Heart left ventricle (tissue), 16 donors: Measurements from ENCODE around the gene GP2. TPM values are rescaled to one million over a fixed set of nuclear protein-coding genes. Genes with fewer than 3 reads are reported as not detected.

ENCODE experiments used
- ATAC-seq, 4 donors: fragments of 200-7000 bp; cut with Tn5 transposase; one replicate each; pipeline ENCODE4 v1.9.1; 2020 to 2022; ENCODE audit warnings: moderate library complexity in 4 of 4, mild to moderate bottlenecking in 3 of 4, moderate number of reproducible peaks in 1 of 4
- DNase-seq, 5 donors: peaks; one replicate each; pipeline ENCODE4 v3.0.0-alpha.2; 2020
- H3K27ac ChIP-seq, 12 donors: fragments of 200-600 bp; sonication (generic) in 4 of 12; one replicate each; pipeline versions ENCODE4 v1.5.0 to v1.8.0; 2016 to 2022; ENCODE audit warnings: mild to moderate bottlenecking in 2 of 12
- H3K27me3 ChIP-seq, 9 donors: fragments of 200-600 bp; sonication (generic) in 2 of 9; one replicate each; pipeline versions ENCODE4 v1.5.1 to v1.8.0; 2016 to 2022; ENCODE audit warnings: mild to moderate bottlenecking in 3 of 9
- H3K36me3 ChIP-seq, 9 donors: fragments of 200-600 bp; sonication (generic) in 2 of 9; one replicate each; pipeline versions ENCODE4 v1.5.0 to v1.8.0; 2018 to 2022; ENCODE audit warnings: mild to moderate bottlenecking in 2 of 9
- H3K4me1 ChIP-seq, 12 donors: fragments of 200-600 bp; sonication (generic) in 4 of 12; one replicate each; pipeline versions ENCODE4 v1.5.0 to v1.8.0; 2016 to 2022; ENCODE audit warnings: mild to moderate bottlenecking in 3 of 12
- H3K4me3 ChIP-seq, 12 donors: fragments of 200-600 bp; sonication (generic) in 4 of 12; one replicate each; pipeline versions ENCODE4 v1.5.0 to v1.8.0; 2017 to 2022; ENCODE audit warnings: mild to moderate bottlenecking in 9 of 12, moderate library complexity in 4 of 12
- H3K9me3 ChIP-seq, 12 donors: fragments of 200-600 bp; sonication (generic) in 4 of 12; one replicate each; pipeline versions ENCODE4 v1.5.0 to v1.8.0; 2016 to 2022; ENCODE audit warnings: mild to moderate bottlenecking in 1 of 12
- CTCF ChIP-seq, 12 donors: fragments of 200-600 bp; sonication (generic) in 4 of 12; IDR thresholded peaks; one replicate each; pipeline versions ENCODE4 v1.5.0 to v1.8.0; 2018 to 2022; ENCODE audit warnings: antibody characterized with exemption in 12 of 12, mild to moderate bottlenecking in 5 of 12
- POLR2A ChIP-seq, 2 donors: fragments of 450-650 bp; IDR thresholded peaks; one replicate each; pipeline ENCODE4 v1.6.1; 2017; ENCODE audit warnings: antibody characterized with exemption in 2 of 2, mild to moderate bottlenecking in 2 of 2, moderate library complexity in 2 of 2
- WGBS, 4 donors: extraction: QIAGEN DNeasy Blood & Tissue Kit in 2 of 4; methylation state at CpG; one replicate each; pipeline versions ENCODE4 v1.1.5 to v1.1.7; 2013 to 2018; 5-methylcytosine and 5-hydroxymethylcytosine counted together
- intact Hi-C, 10 donors: fragments of 100-400 bp; cut with DNase I; formaldehyde crosslinking; loops; one replicate each; pipeline versions ENCODE4 v1.11.1 to v1.14.2; 2022
- polyA plus RNA-seq, 2 donors: library from polyadenylated mRNA; stranded (reverse); fragments of 200-250 nt; gene quantifications; one replicate each; pipeline ENCODE4 v1.2.3, GENCODE V29; 2013
- total RNA-seq, 9 donors: library from RNA; depleted of rRNA in 2 of 9; stranded (reverse); fragments of >200 nt in 2 of 9; fragmentation: NEBNext Ultra II Directional in 3 of 9; extraction: Animal tissue kit (Norgen Biotek cat#: 25700) in 3 of 9; gene quantifications; one replicate each; pipeline versions ENCODE4 v1.1.0 to v1.2.4, GENCODE V29; 2016 to 2023
- donor health status: ischemic (EF 13 %, LVEDD 7.1; RV severe dilation, severe dysfunction).
- donor health status: healthy with polysubstance abuse.
- donor health status: DM: no; HTN: yes; CAD: no.
- donor health status: DM: no; HTN: no; CAD: no.
- donor health status: ischemic (EF 25% LVEDD 6.9; RV normal size, moderate dysfunction).
- donor health status: ischemic (EF 25% LVEDD 5.7; RV mildly dilated, moderate dysfunction).
- donor health status: healthy.
- donor health status: DM: yes; HTN: yes; CAD: no.
- donor health status: ischemic (EF 35%, LVEDD 5.7; RV mildly dilated, moderate dysfunction).
- donor health status: nonischemic (EF 11% LVEDD 7.7; RV severe dilation, severe dysfunction).
- donor health status: DM: yes; HTN: yes; CAD: no.
- donor health status: PGD.
- donor health status: ischemic (EF 29% LVEDD 5.4; RV normal size, mild dysfunction).
- donor health status: nonischemic (EF 23%, LVEDD 6.1; RV moderate dilation, normal function).

Gene GP2
- total and polyA plus RNA-seq, 11 donors: 0.22 to 4.0 (median 2.5) TPM; not detected in 5

GRCh38 chr16:20332411-20332810, 5.1 kb upstream of the GP2 start:
- H3K4me1 ChIP-seq: no peaks in the 10 kb centered on the region
- H3K27me3 ChIP-seq: peaks cover 0 to 20% (median 0%) of the 10 kb centered on the region in 9 donors
- ATAC-seq (no peak), DNase-seq (no peak)
- WGBS, 4 donors: 78 to 88% (median 82%) methylated on average over 8 of the region's 8 CpGs
- TF ChIP-seq CTCF (IDR thresholded peaks at IDR 0.05) (no peak), POLR2A (IDR thresholded peaks at IDR 0.05) (no peak)
- H3K9me3 ChIP-seq: no peaks in the 10 kb centered on the region
- no peak overlapping the region for H3K4me3 ChIP-seq
- no peak overlapping the region for H3K27ac ChIP-seq
- no peaks in the 10 kb centered on the region for H3K36me3 ChIP-seq
- intact Hi-C loops: no loop called here

GRCh38 chr16:20331635-20332034, 4.3 kb upstream of the GP2 start:
- no peak for ATAC-seq
- H3K36me3 ChIP-seq: no peaks in the 10 kb centered on the region
- 43 to 83% (median 78%) methylated on average over 1 to 5 of the region's 5 CpGs for WGBS, 4 donors

GRCh38 chr16:20329392-20330138, 2.3 kb upstream of the GP2 start:
- H3K4me1 ChIP-seq: no peaks in the 10 kb centered on the region
- TF ChIP-seq POLR2A (IDR thresholded peaks at IDR 0.05): no peak
- H3K9me3 ChIP-seq: no peaks in the 10 kb centered on the region
- H3K4me3 ChIP-seq: no peak overlapping the region
- 62 to 71% (median 67%) methylated on average over 5 of the region's 5 CpGs for WGBS, 4 donors
- H3K27ac ChIP-seq: no peak overlapping the region
- DNase-seq: no peak
- intact Hi-C loops: no loop called here
- peaks cover 0 to 14% (median 0%) of the 10 kb centered on the region in 9 donors for H3K27me3 ChIP-seq
- H3K36me3 ChIP-seq: no peaks in the 10 kb centered on the region
- no peak for ATAC-seq

More at GRCh38 chr16:20331635-20332034, 4.3 kb upstream of the GP2 start:
- no peak for DNase-seq
- Histone ChIP-seq H3K27me3 (peaks cover 0 to 18% (median 0%) of the 10 kb centered on the region in 9 donors), H3K4me3 (no peak overlapping the region), H3K4me1 (no peaks in the 10 kb centered on the region), H3K27ac (no peak overlapping the region), H3K9me3 (no peaks in the 10 kb centered on the region)
- intact Hi-C loops: no loop called here
- TF ChIP-seq POLR2A (IDR thresholded peaks at IDR 0.05) (no peak), CTCF (IDR thresholded peaks at IDR 0.05) (no peak)

GRCh38 chr16:20326321-20326720, 992 bp downstream of the GP2 start:
- no peak overlapping the region for H3K4me3 ChIP-seq
- H3K36me3 ChIP-seq: no peaks in the 10 kb centered on the region
- intact Hi-C loops: no loop called here
- no peak for TF ChIP-seq CTCF (IDR thresholded peaks at IDR 0.05)
- no peak for TF ChIP-seq POLR2A (IDR thresholded peaks at IDR 0.05)
- peaks cover 0 to 8% (median 0%) of the 10 kb centered on the region in 9 donors for H3K27me3 ChIP-seq
- WGBS, 4 donors: 44 to 65% (median 54%) methylated on average over 3 of the region's 3 CpGs
- no peak overlapping the region for H3K27ac ChIP-seq
- no peaks in the 10 kb centered on the region for H3K4me1 ChIP-seq
- no peaks in the 10 kb centered on the region for H3K9me3 ChIP-seq
- no peak for DNase-seq
- ATAC-seq: no peak
